Peyer's patch (tissue), 4 donors: Measurements from ENCODE around the gene DMWD. TPM values are rescaled to one million over a fixed set of nuclear protein-coding genes. Genes with fewer than 3 reads are reported as not detected.

Experiments
- DNase-seq, 3 donors: peaks; one replicate each; pipeline ENCODE4 v3.0.0-alpha.2; 2017 to 2019
- H3K27ac ChIP-seq, 4 donors: fragments of 200-600 bp; sonication (generic); one replicate each; pipeline ENCODE4 v1.5.1; 2016 to 2019
- H3K27me3 ChIP-seq, 2 donors: fragments of 200-600 bp; sonication (generic); one replicate each; pipeline ENCODE4 v1.5.1; 2019
- H3K36me3 ChIP-seq, 3 donors: fragments of 200-600 bp; sonication (generic); one replicate each; pipeline ENCODE4 v1.5.1; 2016 to 2019
- H3K4me1 ChIP-seq, 4 donors: fragments of 200-600 bp; sonication (generic); one replicate each; pipeline ENCODE4 v1.5.1; 2016 to 2019
- H3K4me3 ChIP-seq, 4 donors: fragments of 200-600 bp; sonication (generic); 1 replicate in 3 of 4; 2 replicates in 1 of 4; pipeline ENCODE4 v1.5.1; 2016 to 2019; ENCODE audit warnings: mild to moderate bottlenecking in 1 of 4
- H3K9me3 ChIP-seq, 4 donors: fragments of 200-600 bp; sonication (generic); one replicate each; pipeline ENCODE4 v1.5.1; 2016 to 2019; ENCODE audit warnings: mild to moderate bottlenecking in 1 of 4
- CTCF ChIP-seq, 6 experiments: fragments of 450-650 bp in 4 of 6; fragments of 200-600 bp in 2 of 6; sonication (generic) in 1 of 6; IDR thresholded peaks; one replicate each; pipeline ENCODE4 v1.5.1; 2017 to 2019; ENCODE audit warnings: antibody characterized with exemption in 6 of 6, mild to moderate bottlenecking in 3 of 6, moderate library complexity in 1 of 6
- POLR2A ChIP-seq, 2 donors: fragments of 450-650 bp; IDR thresholded peaks; one replicate each; pipeline ENCODE4 v1.5.1; 2017; ENCODE audit warnings: antibody characterized with exemption in 2 of 2, mild to moderate bottlenecking in 2 of 2, moderate library complexity in 2 of 2
- total RNA-seq, 4 donors: library from RNA; depleted of rRNA; stranded (reverse); fragments of >200 nt; gene quantifications; one replicate each; pipeline ENCODE4 v1.1.0, GENCODE V29; 2016

The DMWD gene
- total RNA-seq, result 10 to 100 TPM; 20.8 to 63.8 (median 35.4) TPM

- TF ChIP-seq POLR2A (IDR thresholded peaks at IDR 0.05) (peak in 1 of 2 donors; percentile 72), CTCF (IDR thresholded peaks at IDR 0.05) (peak in 1 of 6 experiments; percentile 2)
- peaks cover 0 to 31% (median 0%) of the 10 kb centered on the region in 3 donors for H3K36me3 ChIP-seq
- H3K4me3 ChIP-seq, result peak within 1 kb of the TSS; percentile 78 to 95 (median 83)
- H3K9me3 ChIP-seq, result no peaks in the 10 kb centered on the region
- peak; percentile 100 for DNase-seq
- peak within 1 kb of the TSS; percentile 70 to 82 (median 76) for H3K27ac ChIP-seq
- H3K27me3 ChIP-seq, result no peaks in the 10 kb centered on the region
- H3K4me1 ChIP-seq, result peaks cover 4 to 18% (median 15%) of the 10 kb centered on the region in 4 donors
Observed at GRCh38 chr19:45792470-45793177, at the start of gene DMWD. Gene DMWD, minus strand, starts transcription at chr19:45792845. Its CDS starts 89 bp downstream, at chr19:45792756.

GRCh38 chr19:45842198-45842597, 49.6 kb upstream of the DMWD start:
- no peak for DNase-seq
- Histone ChIP-seq H3K4me1 (no peaks in the 10 kb centered on the region), H3K9me3 (no peaks in the 10 kb centered on the region), H3K27me3 (no peaks in the 10 kb centered on the region), H3K36me3 (peaks cover 0 to 95% (median 4%) of the 10 kb centered on the region in 3 donors), H3K4me3 (no peak overlapping the region), H3K27ac (no peak overlapping the region)
- no peak for TF ChIP-seq CTCF (IDR thresholded peaks at IDR 0.05)
- no peak for TF ChIP-seq POLR2A (IDR thresholded peaks at IDR 0.05)

- Histone ChIP-seq H3K9me3 (no peaks in the 10 kb centered on the region), H3K4me3 (no peak overlapping the region), H3K36me3 (peaks cover 0 to 100% (median 4%) of the 10 kb centered on the region in 3 donors), H3K27me3 (no peaks in the 10 kb centered on the region), H3K27ac (no peak overlapping the region), H3K4me1 (no peaks in the 10 kb centered on the region)
- DNase-seq, result no peak
- TF ChIP-seq POLR2A (IDR thresholded peaks at IDR 0.05) (no peak), CTCF (IDR thresholded peaks at IDR 0.05) (no peak)
Observed at GRCh38 chr19:45834970-45835369, 42.3 kb upstream of the DMWD start.

GRCh38 chr19:45828945-45829344, 36.3 kb upstream of the DMWD start:
- DNase-seq, result no peak
- Histone ChIP-seq H3K9me3 (no peaks in the 10 kb centered on the region), H3K27ac (no peak overlapping the region), H3K36me3 (peaks cover 0 to 95% (median 0%) of the 10 kb centered on the region in 3 donors), H3K4me1 (no peaks in the 10 kb centered on the region), H3K4me3 (no peak overlapping the region), H3K27me3 (no peaks in the 10 kb centered on the region)
- TF ChIP-seq POLR2A (IDR thresholded peaks at IDR 0.05) (no peak), CTCF (IDR thresholded peaks at IDR 0.05) (no peak)

GRCh38 chr19:45828523-45828922, 35.9 kb upstream of the DMWD start:
- DNase-seq, result no peak
- H3K27ac ChIP-seq, result no peak overlapping the region
- peaks cover 0 to 95% (median 0%) of the 10 kb centered on the region in 3 donors for H3K36me3 ChIP-seq
- H3K4me3 ChIP-seq, result no peak overlapping the region
- TF ChIP-seq CTCF (IDR thresholded peaks at IDR 0.05) (no peak), POLR2A (IDR thresholded peaks at IDR 0.05) (no peak)
- no peaks in the 10 kb centered on the region for H3K9me3 ChIP-seq
- no peaks in the 10 kb centered on the region for H3K4me1 ChIP-seq
- no peaks in the 10 kb centered on the region for H3K27me3 ChIP-seq
